ENCODE data around the gene LRP6. TPM values are rescaled to one million over a fixed set of nuclear protein-coding genes. Genes with fewer than 3 reads are reported as not detected.

The LRP6 gene
- polyA plus RNA-seq, 3 donors = 62.2 to 65.4 (median 64.8) TPM

GRCh38 chr12:12097891-12098690 lies 168.8 kb downstream of the LRP6 start:
- DNase-seq (ENCODE audit: extremely low read depth in 1 of 11, low read depth in 9 of 11, low spot score in 4 of 11) = no peak

- DNase-seq (ENCODE audit: extremely low read depth in 1 of 11, low read depth in 9 of 11, low spot score in 4 of 11) = no peak
These were observed 171.8 kb downstream of the LRP6 start for GRCh38 chr12:12095021-12095420.

GRCh38 chr12:12094481-12094880 lies 172.4 kb downstream of the LRP6 start:
- no peak for DNase-seq (ENCODE audit: extremely low read depth in 1 of 11, low read depth in 9 of 11, low spot score in 4 of 11)

GRCh38 chr12:12091977-12092663 lies 174.7 kb downstream of the LRP6 start:
- no peak for DNase-seq (ENCODE audit: extremely low read depth in 1 of 11, low read depth in 9 of 11, low spot score in 4 of 11)

- no peak for DNase-seq (ENCODE audit: extremely low read depth in 1 of 11, low read depth in 9 of 11, low spot score in 4 of 11)
These were observed 175.8 kb downstream of the LRP6 start for GRCh38 chr12:12091071-12091470.

- no peak for DNase-seq (ENCODE audit: extremely low read depth in 1 of 11, low read depth in 9 of 11, low spot score in 4 of 11)
These were observed 178.1 kb downstream of the LRP6 start for GRCh38 chr12:12088761-12089160.

- DNase-seq (ENCODE audit: extremely low read depth in 1 of 11, low read depth in 9 of 11, low spot score in 4 of 11) = no peak
These were observed 178.7 kb downstream of the LRP6 start for GRCh38 chr12:12088147-12088546.

- no peak for DNase-seq (ENCODE audit: extremely low read depth in 1 of 11, low read depth in 9 of 11, low spot score in 4 of 11)
These were observed 179.2 kb downstream of the LRP6 start for GRCh38 chr12:12087693-12088034.

- DNase-seq (ENCODE audit: extremely low read depth in 1 of 11, low read depth in 9 of 11, low spot score in 4 of 11) = no peak
These were observed 179.7 kb downstream of the LRP6 start for GRCh38 chr12:12086973-12087692.

GRCh38 chr12:12086362-12086761 lies 180.5 kb downstream of the LRP6 start:
- no peak for DNase-seq (ENCODE audit: extremely low read depth in 1 of 11, low read depth in 9 of 11, low spot score in 4 of 11)

GRCh38 chr12:12083688-12084087 lies 183.2 kb downstream of the LRP6 start:
- DNase-seq (ENCODE audit: extremely low read depth in 1 of 11, low read depth in 9 of 11, low spot score in 4 of 11) = no peak

- no peak for DNase-seq (ENCODE audit: extremely low read depth in 1 of 11, low read depth in 9 of 11, low spot score in 4 of 11)
These were observed 184.9 kb downstream of the LRP6 start for GRCh38 chr12:12081836-12082497.

GRCh38 chr12:12079291-12079690 lies 187.6 kb downstream of the LRP6 start:
- no peak for DNase-seq (ENCODE audit: extremely low read depth in 1 of 11, low read depth in 9 of 11, low spot score in 4 of 11)

- no peak for DNase-seq (ENCODE audit: extremely low read depth in 1 of 11, low read depth in 9 of 11, low spot score in 4 of 11)
These were observed 194.6 kb downstream of the LRP6 start for GRCh38 chr12:12072064-12072760.

- no peak for DNase-seq (ENCODE audit: extremely low read depth in 1 of 11, low read depth in 9 of 11, low spot score in 4 of 11)
These were observed 195.9 kb downstream of the LRP6 start, which contains the start of gene BCL2L14 for GRCh38 chr12:12070674-12071656. Gene BCL2L14, plus strand, starts transcription at chr12:12070939. Its CDS starts 8,367 bp downstream, at chr12:12079306.

- no peak for DNase-seq (ENCODE audit: extremely low read depth in 1 of 11, low read depth in 9 of 11, low spot score in 4 of 11)
These were observed 196.9 kb downstream of the LRP6 start for GRCh38 chr12:12069821-12070548.

GRCh38 chr12:12068751-12069150 lies 198.1 kb downstream of the LRP6 start:
- DNase-seq (ENCODE audit: extremely low read depth in 1 of 11, low read depth in 9 of 11, low spot score in 4 of 11) = no peak
